Endothelial cell of umbilical vein (primary cell): Measurements from ENCODE around the gene ARF4. TPM values are rescaled to one million over a fixed set of nuclear protein-coding genes. Genes with fewer than 3 reads are reported as not detected.

Experiments used
- BruUV-seq: library from RNA; stranded (reverse); fragments of 400-500 nt; replicated peaks from 2 replicates; lab custom pipeline; 2021; lab: Mats Ljungman, UMichigan
- CTCF ChIA-PET: fragments of 300-600, 350-600 bp; sonication (Branson Sonifier 250); formaldehyde crosslinking; loops from one replicate; lab custom pipeline; 2021; ENCODE audit warnings: antibody characterized with exemption, inconsistent platforms; lab: Charles Lee
- POLR2A ChIA-PET: fragments of 300-600, 350-600 bp; sonication (Branson Sonifier 250); formaldehyde crosslinking; loops from one replicate; lab custom pipeline; 2021; ENCODE audit warnings: antibody characterized with exemption, inconsistent platforms; lab: Charles Lee
- DNase-seq: peaks from one replicate; pipeline ENCODE4 v3.0.0-alpha.2; 2011; ENCODE audit warnings: low read depth, low spot score
- FAIRE-seq: peaks from 2 replicates; lab custom pipeline; 2011; peaks lifted over from hg19 to GRCh38; lab: Jason Lieb, UNC
- H2AFZ ChIP-seq: 2 replicates; pipeline ENCODE4 v1.6.0; 2012; ENCODE audit warnings: low read depth, low read length, control low read depth, inconsistent platforms
- H3K27ac ChIP-seq: 2 replicates; pipeline ENCODE4 v1.5.1; 2011; ENCODE audit warnings: low read depth, mild to moderate bottlenecking, control low read depth, low read length, moderate library complexity; ENCODE audit not compliant: insufficient read depth
- H3K27me3 ChIP-seq, 2 experiments: 2 replicates each; pipeline versions ENCODE4 v1.6.0 to v1.6.1; 2011; ENCODE audit warnings: low read length in 2 of 2, mixed read lengths in 1 of 2; ENCODE audit not compliant: control insufficient read depth in 2 of 2, insufficient read depth in 2 of 2
- H3K36me3 ChIP-seq, 2 experiments: 2 replicates in 1 of 2; 3 replicates in 1 of 2; pipeline ENCODE4 v1.5.1; 2011; ENCODE audit warnings: low read length in 2 of 2, mild to moderate bottlenecking in 1 of 2, moderate library complexity in 1 of 2; ENCODE audit not compliant: control insufficient read depth in 2 of 2, insufficient read depth in 2 of 2; ENCODE audit errors: extremely low read depth in 1 of 2
- H3K4me1 ChIP-seq: 3 replicates; pipeline ENCODE4 v1.5.1; 2011; ENCODE audit warnings: mild to moderate bottlenecking, low read length; ENCODE audit not compliant: control insufficient read depth, insufficient read depth; ENCODE audit errors: extremely low read depth
- H3K4me2 ChIP-seq: 2 replicates; pipeline ENCODE4 v1.6.1; 2011; ENCODE audit warnings: low read length, control low read depth, mixed read lengths; ENCODE audit not compliant: insufficient read depth
- H3K4me3 ChIP-seq, 3 experiments: fragments of 200-600 bp in 1 of 3; sonication (generic), shearing (Covaris generic) in 1 of 3; replicated peaks in 1 of 3; 2 replicates each; pipeline ENCODE4 v1.5.1; 2011 to 2016; ENCODE audit warnings: control low read depth in 3 of 3, low read length in 3 of 3, mild to moderate bottlenecking in 2 of 3, inconsistent platforms in 1 of 3, low read depth in 1 of 3, moderate library complexity in 1 of 3; ENCODE audit not compliant: insufficient read depth in 1 of 3
- H3K79me2 ChIP-seq: 2 replicates; pipeline ENCODE4 v1.6.0; 2012; ENCODE audit warnings: low read length, inconsistent platforms; ENCODE audit not compliant: control insufficient read depth, insufficient read depth
- H3K9ac ChIP-seq: replicated peaks from 2 replicates; pipeline ENCODE3; 2011; ENCODE audit warnings: low read length, control low read depth; ENCODE audit not compliant: insufficient read depth; ENCODE audit errors: extremely low read depth
- H3K9me1 ChIP-seq: replicated peaks from 3 replicates; pipeline ENCODE4 v1.6.0; 2011; ENCODE audit warnings: mild to moderate bottlenecking, low read length; ENCODE audit not compliant: control insufficient read depth, insufficient read depth; ENCODE audit errors: extremely low read depth
- H3K9me3 ChIP-seq: replicated peaks from 2 replicates; pipeline ENCODE4 v1.5.1; 2012; ENCODE audit warnings: low read length, inconsistent platforms; ENCODE audit not compliant: control insufficient read depth, insufficient read depth
- H4K20me1 ChIP-seq: replicated peaks from 2 replicates; pipeline ENCODE3; 2011; ENCODE audit warnings: mild to moderate bottlenecking, low read length; ENCODE audit not compliant: control insufficient read depth, insufficient read depth; ENCODE audit errors: extremely low read depth
- EZH2 ChIP-seq: IDR thresholded peaks from 2 replicates; pipeline ENCODE4 v1.6.1; 2012; ENCODE audit warnings: borderline replicate concordance, low read depth, mild to moderate bottlenecking, moderate library complexity, low read length, inconsistent platforms; ENCODE audit not compliant: severe bottlenecking
- FOS ChIP-seq: IDR thresholded peaks from 2 replicates; pipeline ENCODE4 v1.6.1; 2011; ENCODE audit warnings: mild to moderate bottlenecking, low read length, moderate library complexity, borderline replicate concordance; ENCODE audit not compliant: insufficient read depth
- GATA2 ChIP-seq: IDR thresholded peaks from 2 replicates; pipeline ENCODE4 v1.7.0; 2011; ENCODE audit warnings: low read depth, mild to moderate bottlenecking, moderate library complexity, mixed read lengths, low read length; ENCODE audit not compliant: insufficient read length, insufficient read depth
- JUN ChIP-seq: IDR thresholded peaks from 2 replicates; pipeline ENCODE4 v1.6.1; 2011; ENCODE audit warnings: borderline replicate concordance, low read depth; ENCODE audit not compliant: insufficient read length, insufficient read depth
- MYC ChIP-seq: IDR thresholded peaks from one replicate; pipeline ENCODE4 v1.6.1; 2011; ENCODE audit warnings: mild to moderate bottlenecking, low read depth, low read length
- POLR2A ChIP-seq: IDR thresholded peaks from 2 replicates; pipeline ENCODE4 v1.6.1; 2012; ENCODE audit warnings: low read depth, mild to moderate bottlenecking, control low read depth, low read length
- POLR2AphosphoS5 ChIP-seq: IDR thresholded peaks from 2 replicates; pipeline ENCODE4 v1.6.1; 2012; ENCODE audit warnings: low read depth, mild to moderate bottlenecking, control low read depth, low read length, moderate library complexity; ENCODE audit not compliant: insufficient read depth
- dilution Hi-C: fragments of 300-500 bp; cut with MboI; formaldehyde crosslinking; loops from one replicate; pipeline ENCODE4 v1.15.0; 2019; ENCODE audit warnings: low sequenced_read_pairs; ENCODE audit not compliant: extremely low pct_ligation_motif_present
- intact Hi-C: fragments of 100-400 bp; cut with micrococcal nuclease; formaldehyde crosslinking; loops from one replicate; pipeline ENCODE4 v1.10.0; 2022
- polyA plus RNA-seq, 4 experiments: library from polyadenylated mRNA; depleted of rRNA in 3 of 4; stranded (reverse) in 3 of 4; unstranded in 1 of 4; fragments of >200 nt; gene quantifications; 2 replicates each; pipeline versions ENCODE4 v1.2.1 to v1.2.3, GENCODE V29; 2011 to 2012; ENCODE audit warnings: missing spikeins in 1 of 4
- total RNA-seq: library from RNA; stranded (reverse); gene quantifications from 2 replicates; pipeline ENCODE4 v1.2.3, GENCODE V29; 2021
- TF ChIP-seq, protein P1 (sequence below), 2 donors: IDR thresholded peaks; 1 replicate in 1 of 2; 2 replicates in 1 of 2; pipeline ENCODE4 v1.5.1; 2011; ENCODE audit warnings: low read length in 2 of 2, mild to moderate bottlenecking in 2 of 2, moderate library complexity in 2 of 2, control low read depth in 1 of 2, inconsistent platforms in 1 of 2, low read depth in 1 of 2; ENCODE audit not compliant: insufficient read depth in 1 of 2; ENCODE audit errors: extremely low read depth in 1 of 2
- TF ChIP-seq, protein P2 (sequence below): IDR thresholded peaks from 2 replicates; pipeline ENCODE4 v1.6.1; 2011; ENCODE audit not compliant: insufficient read depth, insufficient read length

Gene ARF4
- total and polyA plus RNA-seq, 2 donors (not counting 3 experiments of a cell fraction or from before 2014, with no cell fraction given), result 239 to 249 TPM

DNA sequence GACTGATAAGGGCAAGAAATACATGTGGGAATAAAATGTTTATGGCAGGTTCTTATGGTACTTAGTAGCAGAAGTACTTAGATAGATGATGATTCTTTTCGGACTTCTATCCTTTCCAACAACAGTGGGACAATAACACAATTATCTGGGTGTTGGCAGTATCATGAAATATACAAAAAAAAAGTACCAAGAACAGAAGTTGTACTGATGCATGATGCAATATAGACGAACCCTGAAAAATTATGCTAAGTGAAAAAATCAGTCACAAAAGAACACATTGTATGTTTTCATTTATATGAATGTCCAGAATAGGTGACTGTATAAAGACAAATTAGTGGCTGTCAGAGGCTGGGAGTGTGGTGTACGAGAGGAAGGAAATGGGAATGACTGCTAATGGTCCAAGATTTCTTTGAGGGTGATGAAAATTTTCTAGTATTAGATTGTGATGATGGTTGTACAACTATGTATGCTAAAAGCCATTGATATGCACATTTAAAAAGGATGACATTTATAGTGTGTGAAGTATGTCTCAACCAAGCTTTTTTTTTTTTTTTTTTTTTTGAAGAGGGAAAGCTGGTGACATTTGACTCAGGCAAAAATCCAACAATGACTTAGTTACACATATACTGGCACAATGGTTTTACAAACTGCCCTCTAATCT lies 21.0 kb downstream of the ARF4 start:
- no peak overlapping the region for H3K4me2 ChIP-seq
- no peaks in the 10 kb centered on the region for H3K27me3 ChIP-seq
- no peak overlapping the region for H3K4me3 ChIP-seq
- POLR2A ChIA-PET, result no interaction called here
- H3K27ac ChIP-seq, result no peak overlapping the region
- no peak overlapping the region for H3K9ac ChIP-seq
- no peak for DNase-seq
- H3K79me2 ChIP-seq, result peaks cover 61% of the 10 kb centered on the region
- no peaks in the 10 kb centered on the region for H3K9me3 ChIP-seq
- intact Hi-C loops, result no loop called here
- peaks cover 16 to 43% of the 10 kb centered on the region in 2 experiments for H3K36me3 ChIP-seq
- TF ChIP-seq EZH2 (no peak), JUN (no peak), POLR2A (no peak), FOS (no peak), GATA2 (no peak), MYC (no peak), POLR2AphosphoS5 (no peak)
- TF ChIP-seq, protein P1, sequence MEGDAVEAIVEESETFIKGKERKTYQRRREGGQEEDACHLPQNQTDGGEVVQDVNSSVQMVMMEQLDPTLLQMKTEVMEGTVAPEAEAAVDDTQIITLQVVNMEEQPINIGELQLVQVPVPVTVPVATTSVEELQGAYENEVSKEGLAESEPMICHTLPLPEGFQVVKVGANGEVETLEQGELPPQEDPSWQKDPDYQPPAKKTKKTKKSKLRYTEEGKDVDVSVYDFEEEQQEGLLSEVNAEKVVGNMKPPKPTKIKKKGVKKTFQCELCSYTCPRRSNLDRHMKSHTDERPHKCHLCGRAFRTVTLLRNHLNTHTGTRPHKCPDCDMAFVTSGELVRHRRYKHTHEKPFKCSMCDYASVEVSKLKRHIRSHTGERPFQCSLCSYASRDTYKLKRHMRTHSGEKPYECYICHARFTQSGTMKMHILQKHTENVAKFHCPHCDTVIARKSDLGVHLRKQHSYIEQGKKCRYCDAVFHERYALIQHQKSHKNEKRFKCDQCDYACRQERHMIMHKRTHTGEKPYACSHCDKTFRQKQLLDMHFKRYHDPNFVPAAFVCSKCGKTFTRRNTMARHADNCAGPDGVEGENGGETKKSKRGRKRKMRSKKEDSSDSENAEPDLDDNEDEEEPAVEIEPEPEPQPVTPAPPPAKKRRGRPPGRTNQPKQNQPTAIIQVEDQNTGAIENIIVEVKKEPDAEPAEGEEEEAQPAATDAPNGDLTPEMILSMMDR (IDR thresholded peaks at IDR 0.05; ENCODE audit: extremely low read depth in 1 of 2, insufficient read depth in 1 of 2, low read depth in 1 of 2, low read length in 2 of 2), result no peak
- TF ChIP-seq, protein P2, sequence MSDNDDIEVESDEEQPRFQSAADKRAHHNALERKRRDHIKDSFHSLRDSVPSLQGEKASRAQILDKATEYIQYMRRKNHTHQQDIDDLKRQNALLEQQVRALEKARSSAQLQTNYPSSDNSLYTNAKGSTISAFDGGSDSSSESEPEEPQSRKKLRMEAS, result no peak
- H4K20me1 ChIP-seq, result peaks cover 2% of the 10 kb centered on the region
- no TSS peak for BruUV-seq
- no peaks in the 10 kb centered on the region for H3K9me1 ChIP-seq
- dilution Hi-C loops, result no loop called here
- CTCF ChIA-PET, result interaction anchor here (1.5 to 7.7 kb wide), 3 partner anchors 9 to 179 kb away, joined by 5 to 48 read pairs (median 6); no protein-coding TSS in a partner anchor
- no peaks in the 10 kb centered on the region for H3K4me1 ChIP-seq
- H2AFZ ChIP-seq, result no peak overlapping the region
- FAIRE-seq, result no peak
